Mesothelial cell of epicardium (in vitro differentiated cells): ENCODE results near the gene CCT4. TPM values are rescaled to one million over a fixed set of nuclear protein-coding genes. Genes with fewer than 3 reads are reported as not detected.

Experiments used
- DNase-seq, 2 experiments: peaks; one replicate each; pipeline ENCODE4 v3.0.0; 2021; ENCODE audit warnings: low spot score in 2 of 2; ENCODE audit not compliant: unreplicated experiment in 2 of 2
- H3K27ac Mint-ChIP-seq: 2 replicates; pipeline ENCODE4 v1.8.0; 2021; ENCODE audit warnings: mixed read lengths
- H3K27me3 Mint-ChIP-seq: 2 replicates; pipeline ENCODE4 v1.8.0; 2021; ENCODE audit warnings: low read depth, mixed read lengths
- H3K36me3 Mint-ChIP-seq: 2 replicates; pipeline ENCODE4 v1.8.0; 2021; ENCODE audit warnings: mixed read lengths
- H3K4me1 Mint-ChIP-seq: 2 replicates; pipeline ENCODE4 v1.8.0; 2021; ENCODE audit warnings: mixed read lengths
- H3K4me3 Mint-ChIP-seq: 2 replicates; pipeline ENCODE4 v1.8.0; 2021; ENCODE audit warnings: mild to moderate bottlenecking, moderate library complexity, mixed read lengths
- H3K9me3 Mint-ChIP-seq: 2 replicates; pipeline ENCODE4 v1.8.0; 2021; ENCODE audit warnings: mixed read lengths
- CTCF ChIP-seq: fragments of 200-600 bp; sonication (generic); IDR thresholded peaks from one replicate; pipeline ENCODE4 v1.5.0; 2021; ENCODE audit warnings: antibody characterized with exemption; ENCODE audit not compliant: unreplicated experiment
- total RNA-seq: library from RNA; stranded (reverse); gene quantifications from 3 replicates; pipeline ENCODE4 v1.2.1, GENCODE V29; 2021

CCT4 gene
- total RNA-seq, 1 donor from 2014 or later = 162 TPM

- no peaks in the 10 kb centered on the region for H3K4me1 Mint-ChIP-seq
- no peaks in the 10 kb centered on the region for H3K9me3 Mint-ChIP-seq
- no peak for TF ChIP-seq CTCF
- no peak overlapping the region for H3K4me3 Mint-ChIP-seq
- peaks cover 14% of the 10 kb centered on the region for H3K36me3 Mint-ChIP-seq
- no peak overlapping the region for H3K27ac Mint-ChIP-seq
- no peak for DNase-seq
- no peaks in the 10 kb centered on the region for H3K27me3 Mint-ChIP-seq
These were observed 47.2 kb downstream of the CCT4 start for GRCh38 chr2:61841286-61841685.

DNA sequence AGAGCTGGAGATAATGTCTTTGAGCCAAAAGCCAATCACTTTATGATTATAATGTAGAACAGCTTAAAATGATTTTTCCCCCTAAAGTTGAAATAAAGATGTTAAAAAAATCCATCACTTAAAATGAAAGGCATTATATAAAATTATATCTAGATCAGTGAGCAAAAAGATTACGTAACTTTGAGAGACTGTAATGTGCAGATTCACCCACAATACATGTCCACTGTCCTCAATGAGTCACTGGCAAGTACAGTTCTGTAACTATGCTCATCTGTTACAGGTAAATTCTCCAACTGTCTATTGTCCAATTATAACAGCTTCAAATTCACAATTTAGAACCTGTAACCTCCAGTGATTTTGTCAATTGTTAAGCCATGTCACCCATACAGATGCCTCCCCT lies 53.6 kb downstream of the CCT4 start:
- Mint-ChIP-seq H3K27me3 (no peaks in the 10 kb centered on the region), H3K4me3 (no peak overlapping the region), H3K4me1 (no peaks in the 10 kb centered on the region), H3K27ac (no peak overlapping the region), H3K36me3 (peaks cover 15% of the 10 kb centered on the region), H3K9me3 (peaks cover 3% of the 10 kb centered on the region)
- TF ChIP-seq CTCF = no peak
- no peak for DNase-seq

DNA sequence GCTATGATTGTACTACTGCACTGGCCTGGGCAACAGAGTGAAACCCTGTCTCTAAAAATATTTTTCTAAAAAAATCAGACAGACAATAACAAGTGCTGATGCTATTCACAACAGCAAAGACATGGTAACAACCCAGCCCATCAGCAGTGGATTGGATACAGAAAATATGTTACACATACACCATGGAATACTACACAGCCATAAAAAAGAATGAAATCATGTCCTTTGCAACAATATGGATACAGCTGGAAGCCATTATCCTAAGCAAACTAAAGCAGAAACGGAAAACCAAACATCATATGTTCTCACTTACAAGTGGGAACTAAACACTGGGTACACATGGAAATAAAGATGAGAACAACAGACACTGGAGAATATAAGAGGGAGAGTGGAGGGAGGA lies 54.5 kb downstream of the CCT4 start:
- H3K27me3 Mint-ChIP-seq = no peaks in the 10 kb centered on the region
- no peak for DNase-seq
- H3K27ac Mint-ChIP-seq = no peak overlapping the region
- H3K4me1 Mint-ChIP-seq = no peaks in the 10 kb centered on the region
- no peak for TF ChIP-seq CTCF
- H3K36me3 Mint-ChIP-seq = peaks cover 15% of the 10 kb centered on the region
- no peak overlapping the region for H3K4me3 Mint-ChIP-seq
- peaks cover 3% of the 10 kb centered on the region for H3K9me3 Mint-ChIP-seq

- TF ChIP-seq CTCF = no peak
- H3K9me3 Mint-ChIP-seq = peaks cover 3% of the 10 kb centered on the region
- no peaks in the 10 kb centered on the region for H3K27me3 Mint-ChIP-seq
- H3K27ac Mint-ChIP-seq = no peak overlapping the region
- H3K4me1 Mint-ChIP-seq = no peaks in the 10 kb centered on the region
- no peak for DNase-seq
- H3K4me3 Mint-ChIP-seq = no peak overlapping the region
- peaks cover 15% of the 10 kb centered on the region for H3K36me3 Mint-ChIP-seq
These were observed 56.1 kb downstream of the CCT4 start for GRCh38 chr2:61832183-61832841.

DNA sequence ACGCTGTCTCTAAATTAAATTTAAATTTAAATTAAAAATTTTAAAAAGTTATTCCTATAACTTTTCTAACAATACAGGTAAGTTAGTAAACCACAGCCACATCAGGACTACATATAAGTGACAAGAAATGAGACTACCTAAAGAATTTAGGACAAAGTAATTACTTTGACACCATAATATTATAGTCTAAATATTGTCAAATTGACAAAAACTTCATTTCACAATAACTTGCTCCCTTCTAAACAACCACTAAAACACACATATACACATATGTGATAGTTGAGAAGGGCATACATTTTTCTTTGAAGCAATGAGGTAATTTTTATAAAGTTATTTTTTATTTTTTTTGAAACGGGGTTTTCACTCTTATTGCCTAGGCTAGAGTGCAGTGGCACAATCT lies 66.2 kb downstream of the CCT4 start:
- Mint-ChIP-seq H3K27ac (no peak overlapping the region), H3K4me1 (no peaks in the 10 kb centered on the region)

More for the DNA sequence above, 66.2 kb downstream of the CCT4 start:
- Mint-ChIP-seq H3K27me3 (peaks cover 5% of the 10 kb centered on the region), H3K4me3 (no peak overlapping the region), H3K36me3 (peaks cover 2% of the 10 kb centered on the region), H3K9me3 (no peaks in the 10 kb centered on the region)
- no peak for TF ChIP-seq CTCF
- DNase-seq = no peak

Other genes with a start within 250 kb of the CCT4 start
- 9.3 to 10.8 TPM (median 9.5 TPM) in 3 replicates for gene FAM161A, start 34.6 kb downstream of the CCT4 start, total RNA-seq
- 36.1 to 40.3 TPM (median 37.9 TPM) in 3 replicates for gene COMMD1, start 17.0 kb upstream of the CCT4 start, total RNA-seq